Upper lobe of right lung (tissue), 1 donor: ENCODE measurements around the gene SSR4. TPM values are rescaled to one million over a fixed set of nuclear protein-coding genes. Genes with fewer than 3 reads are reported as not detected.

Experiments
- ATAC-seq: fragments of 200-7000 bp; cut with Tn5 transposase; one replicate; pipeline ENCODE4 v1.9.1; 2020; ENCODE audit warnings: mild to moderate bottlenecking, moderate library complexity
- DNase-seq: peaks from one replicate; pipeline ENCODE4 v3.0.0-alpha.2; 2020
- H3K27ac ChIP-seq: fragments of 200-600 bp; one replicate; pipeline ENCODE4 v1.8.0; 2022
- H3K27me3 ChIP-seq: fragments of 200-600 bp; one replicate; pipeline ENCODE4 v1.8.0; 2022; ENCODE audit warnings: mild to moderate bottlenecking
- H3K36me3 ChIP-seq: fragments of 200-600 bp; one replicate; pipeline ENCODE4 v1.8.0; 2022
- H3K4me1 ChIP-seq: fragments of 200-600 bp; one replicate; pipeline ENCODE4 v1.8.0; 2022
- H3K4me3 ChIP-seq: fragments of 200-600 bp; one replicate; pipeline ENCODE4 v1.8.0; 2022; ENCODE audit warnings: mild to moderate bottlenecking
- H3K9me3 ChIP-seq: fragments of 200-600 bp; one replicate; pipeline ENCODE4 v1.8.0; 2022
- intact Hi-C: fragments of 100-400 bp; cut with DNase I; formaldehyde crosslinking; loops from one replicate; pipeline ENCODE4 v1.11.0; 2022
- total RNA-seq: library from RNA; stranded (reverse); fragmentation: NEBNext Ultra II Directional; extraction: Animal tissue kit (Norgen Biotek cat#: 25700); gene quantifications from one replicate; pipeline ENCODE4 v1.2.1, GENCODE V29; 2021
- TF ChIP-seq, protein P1 (sequence below): fragments of 200-600 bp; IDR thresholded peaks from one replicate; pipeline ENCODE4 v1.8.0; 2022; ENCODE audit warnings: antibody characterized with exemption
- donor health status: DM: no; HTN: yes; CAD: no; lungs with severe emphysema.

Gene SSR4
- total RNA-seq, 1 donor from 2014 or later: 204 TPM

DNA sequence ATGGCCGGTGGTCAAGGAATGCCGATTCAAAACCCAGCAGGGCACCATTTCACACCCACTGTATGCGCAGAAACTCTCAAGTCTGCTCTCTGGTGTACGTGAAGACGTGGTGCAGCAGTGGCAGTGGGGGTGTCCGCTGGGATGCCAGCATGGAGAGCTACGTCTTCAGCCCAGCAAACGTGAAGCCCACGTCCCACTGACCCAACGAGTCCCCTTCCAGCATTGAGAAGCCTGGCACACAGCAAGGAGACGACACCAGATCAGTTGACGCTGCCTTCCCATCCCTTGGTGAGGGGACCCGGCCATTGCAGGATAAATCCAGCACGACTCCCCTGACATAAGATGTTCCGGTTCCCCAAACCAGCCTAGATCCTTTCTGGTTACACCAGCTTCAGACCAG lies 32.6 kb upstream of the SSR4 start:
- TF ChIP-seq, protein P1, sequence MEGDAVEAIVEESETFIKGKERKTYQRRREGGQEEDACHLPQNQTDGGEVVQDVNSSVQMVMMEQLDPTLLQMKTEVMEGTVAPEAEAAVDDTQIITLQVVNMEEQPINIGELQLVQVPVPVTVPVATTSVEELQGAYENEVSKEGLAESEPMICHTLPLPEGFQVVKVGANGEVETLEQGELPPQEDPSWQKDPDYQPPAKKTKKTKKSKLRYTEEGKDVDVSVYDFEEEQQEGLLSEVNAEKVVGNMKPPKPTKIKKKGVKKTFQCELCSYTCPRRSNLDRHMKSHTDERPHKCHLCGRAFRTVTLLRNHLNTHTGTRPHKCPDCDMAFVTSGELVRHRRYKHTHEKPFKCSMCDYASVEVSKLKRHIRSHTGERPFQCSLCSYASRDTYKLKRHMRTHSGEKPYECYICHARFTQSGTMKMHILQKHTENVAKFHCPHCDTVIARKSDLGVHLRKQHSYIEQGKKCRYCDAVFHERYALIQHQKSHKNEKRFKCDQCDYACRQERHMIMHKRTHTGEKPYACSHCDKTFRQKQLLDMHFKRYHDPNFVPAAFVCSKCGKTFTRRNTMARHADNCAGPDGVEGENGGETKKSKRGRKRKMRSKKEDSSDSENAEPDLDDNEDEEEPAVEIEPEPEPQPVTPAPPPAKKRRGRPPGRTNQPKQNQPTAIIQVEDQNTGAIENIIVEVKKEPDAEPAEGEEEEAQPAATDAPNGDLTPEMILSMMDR: no peak
- no peak overlapping the region for H3K4me3 ChIP-seq
- ATAC-seq (no peak), DNase-seq (no peak)
- no peak overlapping the region for H3K27ac ChIP-seq
- intact Hi-C loops: loop anchor here (10.0 kb wide), 1 partner anchor 193 kb away; no protein-coding TSS in a partner anchor
- peaks cover 3% of the 10 kb centered on the region for H3K4me1 ChIP-seq
- no peaks in the 10 kb centered on the region for H3K9me3 ChIP-seq
- H3K36me3 ChIP-seq: no peaks in the 10 kb centered on the region
- H3K27me3 ChIP-seq: no peaks in the 10 kb centered on the region

DNA sequence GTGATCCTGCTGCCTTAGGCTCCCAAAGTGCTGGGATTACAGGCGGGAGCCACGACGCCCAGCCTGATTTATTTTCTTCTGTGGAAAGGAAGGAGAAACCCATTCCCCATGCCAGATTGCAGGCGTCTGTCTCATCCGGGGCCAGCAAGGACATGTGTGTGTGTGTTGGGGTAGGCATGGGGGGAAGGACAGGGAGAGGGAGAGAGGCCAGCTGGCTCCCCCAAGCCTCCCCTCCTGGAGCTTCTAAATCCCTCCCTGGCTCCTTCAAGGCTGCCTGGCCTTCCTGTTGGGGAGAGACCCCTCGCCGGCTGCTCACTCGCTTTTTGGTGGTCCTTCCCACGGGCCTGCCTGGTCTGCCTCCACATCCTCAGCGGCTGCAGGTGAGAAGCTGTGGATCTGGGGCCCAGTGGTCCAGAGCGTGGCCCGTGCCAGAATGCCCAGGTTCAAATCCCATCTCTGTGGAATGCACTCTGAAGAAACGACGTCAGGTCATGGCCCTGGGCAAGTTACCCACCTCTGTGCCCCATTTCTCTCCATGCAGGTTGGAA lies 31.8 kb upstream of the SSR4 start:
- TF ChIP-seq, protein P1: no peak
- Histone ChIP-seq H3K4me1 (peaks cover 3% of the 10 kb centered on the region), H3K27me3 (no peaks in the 10 kb centered on the region), H3K36me3 (no peaks in the 10 kb centered on the region), H3K27ac (no peak overlapping the region), H3K9me3 (no peaks in the 10 kb centered on the region), H3K4me3 (no peak overlapping the region)
- intact Hi-C loops: loop anchor here (10.0 kb wide), 1 partner anchor 192 kb away; no protein-coding TSS in a partner anchor
- ATAC-seq (no peak), DNase-seq (no peak)

DNA sequence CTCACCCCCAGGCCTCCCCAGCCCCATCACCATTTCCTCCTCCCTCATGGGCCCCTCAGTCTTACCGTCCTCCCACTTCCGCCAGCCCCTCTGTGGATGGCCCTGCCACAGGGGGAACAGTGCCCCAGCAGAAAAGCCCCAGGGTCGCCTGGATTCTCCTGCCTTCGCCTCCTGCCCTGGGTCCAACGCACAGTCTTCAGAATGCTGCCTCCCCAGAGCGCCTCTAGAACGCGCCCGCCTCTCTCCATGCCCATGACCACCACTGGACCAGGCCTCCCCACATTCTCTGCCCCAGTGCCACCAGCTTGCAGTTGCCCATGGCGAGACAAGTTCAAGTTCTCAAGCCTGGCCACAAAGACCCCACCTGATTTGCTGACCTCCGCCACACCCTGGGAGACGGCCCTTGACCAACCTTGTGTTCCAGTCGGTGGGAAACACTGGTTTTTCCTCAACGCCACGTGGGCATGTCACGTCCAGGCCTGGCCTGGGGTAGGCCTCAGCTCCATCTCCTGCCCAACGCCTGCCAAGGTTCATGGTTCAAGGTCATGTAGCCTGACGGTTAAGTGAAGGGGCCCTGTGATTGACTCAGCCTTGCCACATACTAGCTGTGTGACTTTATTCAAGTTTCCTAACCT lies 31.1 kb upstream of the SSR4 start:
- Histone ChIP-seq H3K4me1 (peaks cover 3% of the 10 kb centered on the region), H3K27ac (no peak overlapping the region), H3K27me3 (no peaks in the 10 kb centered on the region), H3K4me3 (no peak overlapping the region), H3K36me3 (no peaks in the 10 kb centered on the region), H3K9me3 (no peaks in the 10 kb centered on the region)
- peak; percentile 38 for DNase-seq
- TF ChIP-seq, protein P1: no peak
- intact Hi-C loops: loop anchor here (10.0 kb wide), 1 partner anchor 191 kb away; no protein-coding TSS in a partner anchor
- no peak for ATAC-seq

DNA sequence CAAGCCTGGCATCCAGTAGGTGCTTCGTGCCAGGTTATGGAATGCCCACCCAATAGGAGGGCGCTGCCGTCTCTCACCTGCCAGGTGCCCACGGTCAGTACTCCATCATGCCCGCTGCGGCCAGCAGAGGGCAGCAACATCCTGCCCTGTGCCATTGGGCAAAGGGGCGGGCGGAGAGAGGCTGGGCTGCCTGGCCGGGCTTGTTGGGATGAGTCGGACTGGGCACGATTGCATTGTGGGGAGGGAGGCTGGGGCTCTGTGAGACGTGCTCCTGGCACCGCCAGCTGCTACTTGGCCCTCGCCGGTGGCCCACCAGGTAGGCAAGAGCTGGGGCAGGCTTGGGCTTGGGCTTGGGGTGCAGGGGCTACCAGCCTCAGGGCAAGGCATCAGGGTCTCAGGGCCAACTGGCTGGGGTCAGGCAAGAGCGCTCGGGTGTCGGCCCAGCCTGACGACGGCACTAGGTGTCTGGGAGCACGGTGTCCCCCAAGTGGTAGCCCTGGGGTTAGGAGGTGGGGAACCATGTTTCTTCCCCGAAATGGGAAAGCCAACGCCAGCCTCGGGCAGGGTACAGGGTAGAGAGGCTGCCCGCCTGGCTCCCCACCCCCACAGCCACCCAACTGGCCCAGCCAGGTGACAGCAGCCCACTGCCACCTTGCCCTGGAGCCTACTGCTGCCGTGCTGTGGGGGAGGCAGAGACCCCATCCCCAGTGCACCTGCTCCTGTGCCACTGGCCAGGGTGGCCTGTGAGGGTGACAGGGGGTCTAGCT lies 30.3 kb upstream of the SSR4 start, which contains the start of gene PLXNB3:
Gene PLXNB3 (plus strand): TSS at position 261 of the 767 bp plus-strand sequence. CDS start 1,287 bp downstream, outside the sequence.
- peak; percentile 89 for DNase-seq

DNA sequence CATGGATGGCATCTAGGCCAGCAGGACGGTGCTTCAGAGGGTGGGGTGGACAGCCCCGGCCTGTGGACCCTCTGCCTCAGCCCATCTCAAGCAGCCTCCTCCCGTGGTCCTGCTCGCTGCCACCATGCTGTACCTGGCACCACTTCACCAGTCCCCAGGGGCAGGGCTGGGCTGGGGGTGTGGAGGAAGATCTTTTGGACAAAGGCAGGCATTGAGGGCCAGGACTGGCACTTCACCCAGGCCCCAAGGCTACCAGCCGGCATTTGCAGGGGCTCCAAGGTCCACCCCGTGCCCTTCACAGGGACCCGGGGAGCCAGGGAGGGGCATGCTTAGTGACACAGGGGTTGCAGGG lies 29.7 kb upstream of the SSR4 start:
- Histone ChIP-seq H3K27me3 (no peaks in the 10 kb centered on the region), H3K4me3 (no peak overlapping the region), H3K9me3 (no peaks in the 10 kb centered on the region), H3K4me1 (peaks cover 3% of the 10 kb centered on the region), H3K27ac (peak overlapping the region; percentile 42), H3K36me3 (no peaks in the 10 kb centered on the region)
- no peak for ATAC-seq
- no peak for DNase-seq
- TF ChIP-seq, protein P1: no peak
- intact Hi-C loops: loop anchor here (10.0 kb wide), 1 partner anchor 190 kb away; no protein-coding TSS in a partner anchor

More for the DNA sequence above, 30.3 kb upstream of the SSR4 start, which contains the start of gene PLXNB3:
- Histone ChIP-seq H3K4me1 (peaks cover 3% of the 10 kb centered on the region), H3K36me3 (no peaks in the 10 kb centered on the region), H3K4me3 (no peak within 1 kb of the TSS), H3K27me3 (no peaks in the 10 kb centered on the region), H3K27ac (peak within 1 kb of the TSS; percentile 42), H3K9me3 (no peaks in the 10 kb centered on the region)
- TF ChIP-seq, protein P1: peak; percentile 77
- peak; percentile 95 for ATAC-seq
- intact Hi-C loops: loop anchor here (10.0 kb wide), 1 partner anchor 191 kb away; no protein-coding TSS in a partner anchor
